GM19023 (cell line): Measurements from ENCODE around the gene SLC24A4.

Experiments used
- ATAC-seq: cut with Tn5 transposase; IDR thresholded peaks from one replicate; pipeline ENCODE4 v1.9.1; 2021; ENCODE audit warnings: mild to moderate bottlenecking, moderate library complexity; ENCODE audit not compliant: unreplicated experiment

SLC24A4 gene

DNA sequence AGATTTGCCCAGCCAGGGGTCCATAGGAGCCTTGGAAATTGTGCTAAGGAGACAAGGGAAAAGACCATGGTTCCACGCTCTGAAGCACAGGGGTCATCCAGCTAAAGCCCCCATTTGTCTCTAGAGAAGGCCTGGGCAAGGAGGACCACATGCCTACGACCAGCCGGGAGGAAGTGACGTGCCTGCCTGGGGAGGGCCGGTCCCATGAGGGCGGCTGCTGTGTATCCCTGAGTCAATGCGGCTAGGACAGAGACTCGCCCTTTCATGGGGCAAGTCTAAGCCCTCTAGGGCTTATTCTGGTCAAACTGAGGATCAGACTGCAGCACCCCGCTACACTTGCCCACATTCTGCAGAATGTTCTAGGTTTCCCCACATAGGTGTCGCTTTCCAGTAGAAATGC is 170.1 kb downstream of the SLC24A4 start:
- ATAC-seq = no peak

DNA sequence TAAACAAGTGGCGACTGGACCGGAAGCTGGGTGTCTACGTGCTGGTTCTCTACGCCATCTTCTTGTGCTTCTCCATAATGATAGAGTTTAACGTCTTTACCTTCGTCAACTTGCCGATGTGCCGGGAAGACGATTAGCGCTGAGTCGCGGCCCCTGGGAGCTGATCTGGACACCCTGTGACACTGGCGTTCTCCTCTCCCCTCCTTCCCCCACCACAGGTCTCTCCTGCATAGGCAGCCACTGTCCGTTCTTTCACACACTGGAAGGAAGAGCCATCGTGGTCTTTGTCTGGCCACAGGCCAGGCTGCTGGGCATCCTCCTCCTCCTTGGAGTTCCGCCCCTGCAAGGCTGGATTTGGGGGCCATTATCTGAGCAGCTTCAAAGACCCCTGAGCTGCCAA is 170.5 kb downstream of the SLC24A4 start:
- ATAC-seq = no peak

GRCh38 chr14:92494512-92494911 is 171.5 kb downstream of the SLC24A4 start:
- ATAC-seq = no peak

DNA sequence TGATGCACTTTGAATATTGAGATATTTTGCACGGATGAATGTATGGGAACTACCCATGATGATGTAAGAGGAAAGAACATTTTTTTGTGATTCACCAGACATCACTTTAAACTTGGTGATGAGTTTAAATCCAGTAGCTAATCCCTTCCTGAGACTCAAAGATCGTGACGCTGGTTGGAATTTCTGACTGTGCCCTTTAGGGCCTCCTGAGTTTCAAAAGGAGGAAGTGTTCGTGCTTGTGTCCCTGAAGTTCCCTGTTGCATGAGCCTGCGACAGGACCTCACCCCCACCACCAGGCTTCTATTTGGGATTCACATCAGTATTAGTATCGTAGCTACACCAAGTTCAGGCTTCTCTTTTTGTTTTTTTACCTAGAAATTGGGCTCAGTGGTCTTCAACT is 172.1 kb downstream of the SLC24A4 start:
- ATAC-seq = no peak

DNA sequence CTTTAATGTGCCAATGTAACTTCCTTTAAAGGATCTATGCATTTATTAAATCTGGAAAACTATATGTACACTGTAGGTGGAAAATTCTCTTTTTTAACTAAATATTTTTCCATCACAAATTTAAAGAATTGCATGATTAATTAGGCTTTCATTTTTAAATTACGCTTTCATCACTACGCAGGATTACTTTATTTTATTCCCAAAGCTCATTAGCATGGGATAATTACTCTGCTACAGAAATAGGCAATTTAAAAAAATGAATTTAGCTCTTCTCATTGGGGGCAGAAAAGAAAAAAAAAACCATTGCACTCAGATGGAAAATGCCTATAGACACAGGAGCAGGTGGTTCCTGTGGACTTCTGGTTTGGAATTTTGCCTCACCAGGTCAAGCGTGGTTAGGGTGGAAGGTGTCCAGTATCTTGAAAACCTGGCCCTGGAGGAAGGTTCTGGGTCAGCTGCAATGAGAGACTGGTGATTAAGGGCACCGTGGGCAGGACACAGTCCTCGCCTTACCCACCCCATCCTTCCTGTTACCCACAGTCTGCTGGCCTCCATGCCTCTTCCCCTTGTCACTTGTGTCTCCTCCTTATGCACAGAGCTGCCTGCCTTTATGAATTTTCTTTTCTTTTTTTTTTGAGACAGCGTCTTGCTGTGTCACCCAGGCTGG is 173.4 kb downstream of the SLC24A4 start:
- no peak for ATAC-seq

GRCh38 chr14:92497391-92497790 is 174.4 kb downstream of the SLC24A4 start:
- no peak for ATAC-seq

GRCh38 chr14:92499234-92499633 is 176.3 kb downstream of the SLC24A4 start:
- ATAC-seq = no peak

GRCh38 chr14:92500491-92500941 is 177.6 kb downstream of the SLC24A4 start:
- no peak for ATAC-seq

GRCh38 chr14:92501891-92502351 is 179.0 kb downstream of the SLC24A4 start:
- no peak for ATAC-seq

- no peak for ATAC-seq
Measured at GRCh38 chr14:92502541-92503286, 179.7 kb downstream of the SLC24A4 start.

DNA sequence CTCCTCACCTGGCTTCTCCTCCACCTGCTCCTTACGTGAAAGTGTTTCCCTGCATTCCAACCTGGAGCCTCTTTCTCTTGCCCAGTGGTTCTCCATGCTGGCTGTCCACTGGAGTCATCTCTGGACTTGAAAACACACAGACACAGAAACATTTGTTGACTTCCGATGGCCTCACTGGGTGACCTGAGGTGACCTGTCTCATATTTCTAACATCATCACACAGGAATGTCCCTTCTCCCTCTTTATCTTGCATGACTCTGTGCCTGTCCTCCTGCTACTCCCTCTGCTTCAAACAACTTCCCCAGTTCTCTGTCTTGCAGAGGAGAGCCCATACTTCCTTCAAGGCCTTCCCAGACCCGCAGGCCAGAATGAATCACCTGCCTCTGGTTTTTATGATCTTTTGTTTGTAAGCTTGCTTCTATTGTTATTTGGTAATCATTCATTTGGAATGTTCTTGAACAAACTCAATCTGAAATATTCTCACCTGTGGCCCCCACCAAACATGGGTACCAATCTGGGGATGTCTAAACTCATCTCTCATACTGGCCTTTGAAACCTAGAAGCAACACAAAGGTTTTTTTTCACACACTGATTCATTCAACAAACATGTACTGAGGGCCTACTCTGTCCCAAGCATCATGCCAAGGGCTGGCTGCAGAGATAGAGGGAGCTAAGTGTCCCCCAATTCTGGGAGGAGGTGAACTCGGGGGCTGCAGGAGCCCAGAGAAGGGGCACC is 181.0 kb downstream of the SLC24A4 start:
- ATAC-seq = no peak

- ATAC-seq = no peak
Measured at GRCh38 chr14:92505826-92506225, 182.9 kb downstream of the SLC24A4 start.

- no peak for ATAC-seq
Measured at GRCh38 chr14:92506231-92506630, 183.3 kb downstream of the SLC24A4 start.

- ATAC-seq = no peak
Measured at GRCh38 chr14:92507174-92507768, 184.3 kb downstream of the SLC24A4 start.

- no peak for ATAC-seq
Measured at GRCh38 chr14:92510972-92511371, 188.0 kb downstream of the SLC24A4 start.

- no peak for ATAC-seq
Measured at GRCh38 chr14:92511453-92512238, 188.7 kb downstream of the SLC24A4 start.

DNA sequence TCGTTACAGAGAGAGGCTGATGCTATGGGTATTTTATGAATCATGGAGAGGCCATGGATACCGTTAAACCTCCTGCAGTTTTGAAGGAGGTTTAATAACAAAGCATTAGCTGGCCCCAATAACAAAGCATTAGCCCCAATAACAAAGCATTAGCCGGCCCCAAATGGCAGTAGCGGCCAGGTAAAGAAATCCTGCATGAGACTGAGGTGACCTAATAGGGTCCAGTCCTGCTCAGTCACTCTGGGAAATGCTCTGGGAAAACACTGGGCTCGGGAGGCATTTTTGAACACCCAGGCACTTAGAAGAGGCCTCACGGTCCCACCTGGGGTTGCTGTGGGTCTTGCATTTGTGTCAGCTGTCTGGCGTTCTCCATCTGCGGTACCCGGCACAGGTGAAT is 189.8 kb downstream of the SLC24A4 start:
- no peak for ATAC-seq

DNA sequence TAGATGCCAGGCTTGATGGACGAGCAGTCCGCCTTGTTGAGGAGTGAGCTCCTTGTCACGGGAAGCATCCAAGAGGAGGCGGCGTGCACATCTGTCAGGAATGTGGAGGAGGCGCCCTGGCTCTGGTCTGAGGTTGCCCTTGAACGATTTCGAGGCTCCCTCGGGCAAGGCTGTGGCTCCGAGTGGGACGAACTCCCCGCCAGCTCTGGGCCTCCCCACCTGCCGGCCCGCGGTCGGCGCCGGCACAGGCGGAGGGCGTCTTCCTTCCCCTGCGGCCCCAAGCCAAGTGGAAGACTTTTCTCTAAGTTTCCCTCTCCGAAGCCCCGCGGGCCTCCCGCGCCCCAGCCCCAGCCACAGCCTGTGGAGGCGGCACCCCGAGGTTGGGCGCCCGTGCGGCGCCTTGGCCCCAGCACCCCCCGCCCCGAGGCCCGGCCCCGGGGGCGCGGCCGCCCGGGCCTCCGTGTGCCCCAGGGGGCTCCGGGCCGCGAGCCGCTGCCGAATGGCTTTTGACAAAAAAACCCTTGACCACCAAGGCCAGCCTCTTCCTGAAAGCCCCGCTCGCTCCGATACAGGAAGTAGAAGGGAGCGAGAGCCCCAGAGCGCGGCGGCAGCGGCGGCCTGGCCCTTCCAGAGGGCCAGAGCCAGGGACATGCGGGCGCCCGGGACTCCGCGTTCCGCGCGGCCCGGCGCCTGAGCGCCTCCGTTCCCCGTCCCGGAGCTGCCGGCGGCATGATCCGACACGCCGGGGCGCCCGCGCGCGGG is 190.4 kb downstream of the SLC24A4 start, which contains the start of gene RIN3:
TSS of gene RIN3 (plus strand) at position 578 of the 762 bp plus-strand sequence. CDS start at position 730, 152 bp downstream.
- ATAC-seq = peak; percentile 66

DNA sequence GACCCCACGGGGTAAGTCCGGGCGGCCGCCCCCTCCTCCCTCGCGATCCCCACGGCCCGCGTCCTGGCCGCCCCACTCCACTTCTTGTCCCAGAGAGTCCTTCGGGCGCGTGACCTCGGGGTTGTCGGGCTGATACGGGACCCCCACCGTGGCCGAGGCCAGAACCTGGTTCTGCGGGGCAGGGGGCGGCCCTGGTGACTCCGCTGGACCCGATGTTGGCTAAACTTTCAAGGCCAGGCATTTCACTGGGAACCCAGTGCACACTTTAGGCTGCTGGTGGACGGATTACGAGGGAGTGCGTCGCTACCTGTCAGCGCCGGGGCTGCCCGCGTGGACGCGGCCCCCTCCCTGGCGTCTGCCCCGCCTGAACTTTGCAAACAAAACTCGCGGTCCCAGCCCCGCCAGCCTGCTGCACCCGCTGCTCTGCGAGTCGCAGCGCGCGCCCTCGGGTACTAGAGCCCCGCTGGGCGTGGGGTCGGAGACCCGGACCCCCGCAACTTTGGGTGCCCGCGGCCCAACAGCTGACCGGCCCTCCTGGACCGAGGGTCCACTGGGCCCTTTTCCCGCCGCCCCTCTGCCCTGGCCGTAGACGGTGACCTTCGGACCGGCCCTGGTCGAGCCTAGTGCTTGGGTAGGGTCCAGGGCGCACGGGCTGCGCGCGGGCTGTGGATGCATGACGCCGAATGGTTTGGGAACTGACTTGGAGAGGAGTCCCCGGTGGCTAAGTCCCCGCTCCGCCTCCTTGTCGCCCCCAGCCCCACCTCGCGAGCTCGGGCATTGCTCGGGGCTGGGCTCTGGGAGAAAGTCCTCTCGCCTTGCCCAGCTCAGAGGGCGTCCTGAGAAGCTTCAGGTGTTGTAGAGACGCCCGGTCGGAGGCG is 191.2 kb downstream of the SLC24A4 start:
- peak; percentile 34 for ATAC-seq
